Mucosa of rectum (tissue), 2 donors: ENCODE measurements around the gene MRC2.

Experiments used
- H3K27ac ChIP-seq, 2 donors: one replicate each; pipeline ENCODE4 v1.7.0; 2013; ENCODE audit warnings: inconsistent platforms in 2 of 2, low read depth in 2 of 2, low read length in 2 of 2
- H3K27me3 ChIP-seq, 2 donors: one replicate each; pipeline ENCODE4 v1.7.0; 2013; ENCODE audit warnings: low read length in 2 of 2; ENCODE audit not compliant: control insufficient read depth in 2 of 2, insufficient read depth in 2 of 2
- H3K36me3 ChIP-seq, 2 donors: one replicate each; pipeline ENCODE4 v1.7.0; 2013; ENCODE audit warnings: low read length in 2 of 2; ENCODE audit not compliant: control insufficient read depth in 2 of 2, insufficient read depth in 2 of 2
- H3K4me1 ChIP-seq, 2 donors: one replicate each; pipeline ENCODE4 v1.7.0; 2013; ENCODE audit warnings: low read length in 2 of 2, mild to moderate bottlenecking in 1 of 2; ENCODE audit not compliant: control insufficient read depth in 2 of 2, insufficient read depth in 2 of 2
- H3K4me3 ChIP-seq, 2 donors: one replicate each; pipeline ENCODE4 v1.7.0; 2013; ENCODE audit warnings: low read length in 2 of 2
- H3K9ac ChIP-seq, 2 donors: one replicate each; pipeline ENCODE4 v1.7.0; 2013; ENCODE audit warnings: low read length in 2 of 2, low read depth in 1 of 2, mild to moderate bottlenecking in 1 of 2
- H3K9me3 ChIP-seq, 2 donors: one replicate each; pipeline ENCODE4 v1.7.0; 2013; ENCODE audit warnings: low read length in 2 of 2; ENCODE audit not compliant: control insufficient read depth in 2 of 2
- donor health status: healthy.
- donor health status: Normal muscosa, but diverticular disease.

Gene MRC2

DNA sequence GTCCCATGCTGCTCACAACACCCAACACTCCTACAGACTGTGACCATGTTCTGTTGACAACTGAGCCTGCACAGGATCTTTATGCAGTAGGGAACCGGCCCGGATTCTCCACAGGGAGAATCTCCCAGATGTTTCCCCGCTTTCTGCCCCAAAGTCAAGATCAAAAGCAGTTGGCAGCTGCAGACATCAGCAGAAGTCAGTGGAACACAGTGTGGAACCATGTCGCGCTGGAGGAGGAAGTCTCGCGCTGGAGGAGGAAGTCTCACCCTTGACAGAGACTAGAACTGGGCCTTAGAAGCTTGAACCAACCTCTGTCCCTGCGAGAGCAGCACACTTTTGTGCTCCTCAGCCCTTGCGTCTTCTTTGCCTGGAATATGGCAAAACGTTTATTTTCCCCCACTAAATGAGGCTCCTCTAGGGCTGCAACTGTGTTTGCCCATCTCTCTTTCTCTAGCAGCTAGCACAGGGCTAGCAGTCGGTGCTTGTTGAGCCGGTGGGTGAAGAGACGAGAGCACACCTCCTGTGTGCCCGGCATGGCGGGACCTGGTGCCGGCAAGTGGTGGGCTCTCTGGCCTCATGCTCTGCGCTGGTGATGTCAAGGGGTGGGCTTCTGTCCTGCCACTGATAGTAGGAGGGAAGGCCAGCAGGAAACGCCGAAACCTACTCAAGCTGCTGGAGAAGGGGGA lies 2.1 kb upstream of the MRC2 start:
- Histone ChIP-seq H3K4me1 (peaks cover 0 to 8% of the 10 kb centered on the region in 2 donors), H3K4me3 (no peak overlapping the region), H3K27me3 (peaks cover 7 to 15% of the 10 kb centered on the region in 2 donors), H3K36me3 (no peaks in the 10 kb centered on the region), H3K9ac (no peak overlapping the region), H3K27ac (peak overlapping the region in 1 of 2 donors; percentile 6), H3K9me3 (no peaks in the 10 kb centered on the region)

DNA sequence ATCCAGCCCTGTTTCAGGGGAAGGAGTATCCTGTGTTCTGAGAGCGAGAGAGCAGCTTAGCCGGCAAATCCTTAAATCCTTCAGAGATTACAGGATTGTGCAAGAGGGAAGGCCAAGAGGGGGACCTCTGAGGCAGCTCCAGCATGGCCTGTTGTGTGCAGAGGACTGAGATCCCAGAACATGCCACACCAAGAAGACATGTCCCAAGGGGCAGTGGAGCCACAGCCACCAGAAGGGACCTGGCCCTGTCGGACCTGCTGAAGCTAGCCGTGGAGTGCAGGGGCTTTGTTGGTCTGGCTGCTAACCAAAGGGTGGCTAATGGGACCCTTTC lies 1.6 kb upstream of the MRC2 start:
- Histone ChIP-seq H3K27ac (no peak overlapping the region), H3K9me3 (no peaks in the 10 kb centered on the region), H3K36me3 (no peaks in the 10 kb centered on the region), H3K4me1 (peaks cover 0 to 8% of the 10 kb centered on the region in 2 donors), H3K9ac (no peak overlapping the region), H3K4me3 (no peak overlapping the region), H3K27me3 (peaks cover 7 to 15% of the 10 kb centered on the region in 2 donors)

DNA sequence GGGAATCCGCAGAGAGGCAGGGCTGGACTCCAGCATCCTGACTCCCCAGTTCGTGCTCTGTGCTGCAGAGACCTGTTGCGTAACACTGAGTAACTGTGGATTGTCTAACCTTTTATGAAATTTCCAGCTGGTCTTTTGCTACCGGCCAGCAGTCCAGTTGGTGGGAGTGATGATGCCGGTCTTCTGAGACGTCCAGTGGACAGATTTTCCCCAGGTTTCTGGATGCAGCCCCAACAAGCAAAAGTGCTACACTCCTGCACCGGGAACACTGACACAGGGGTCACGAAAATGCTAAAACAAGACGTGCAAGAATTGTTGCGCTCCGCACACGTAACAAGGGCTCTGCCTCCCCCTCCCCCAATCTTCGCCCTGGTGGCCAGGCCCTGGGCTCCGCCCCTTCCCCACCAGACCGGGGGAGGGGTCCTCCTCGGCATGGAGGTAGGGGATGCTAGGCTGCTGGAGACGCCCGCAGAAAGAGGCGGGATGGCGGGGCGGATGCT lies 701 bp upstream of the MRC2 start:
- Histone ChIP-seq H3K4me3 (peak overlapping the region; percentile 57 to 63), H3K27ac (peak overlapping the region; percentile 51 to 65), H3K9me3 (no peaks in the 10 kb centered on the region), H3K27me3 (peaks cover 7 to 15% of the 10 kb centered on the region in 2 donors), H3K9ac (no peak overlapping the region), H3K36me3 (no peaks in the 10 kb centered on the region), H3K4me1 (peaks cover 0 to 8% of the 10 kb centered on the region in 2 donors)

DNA sequence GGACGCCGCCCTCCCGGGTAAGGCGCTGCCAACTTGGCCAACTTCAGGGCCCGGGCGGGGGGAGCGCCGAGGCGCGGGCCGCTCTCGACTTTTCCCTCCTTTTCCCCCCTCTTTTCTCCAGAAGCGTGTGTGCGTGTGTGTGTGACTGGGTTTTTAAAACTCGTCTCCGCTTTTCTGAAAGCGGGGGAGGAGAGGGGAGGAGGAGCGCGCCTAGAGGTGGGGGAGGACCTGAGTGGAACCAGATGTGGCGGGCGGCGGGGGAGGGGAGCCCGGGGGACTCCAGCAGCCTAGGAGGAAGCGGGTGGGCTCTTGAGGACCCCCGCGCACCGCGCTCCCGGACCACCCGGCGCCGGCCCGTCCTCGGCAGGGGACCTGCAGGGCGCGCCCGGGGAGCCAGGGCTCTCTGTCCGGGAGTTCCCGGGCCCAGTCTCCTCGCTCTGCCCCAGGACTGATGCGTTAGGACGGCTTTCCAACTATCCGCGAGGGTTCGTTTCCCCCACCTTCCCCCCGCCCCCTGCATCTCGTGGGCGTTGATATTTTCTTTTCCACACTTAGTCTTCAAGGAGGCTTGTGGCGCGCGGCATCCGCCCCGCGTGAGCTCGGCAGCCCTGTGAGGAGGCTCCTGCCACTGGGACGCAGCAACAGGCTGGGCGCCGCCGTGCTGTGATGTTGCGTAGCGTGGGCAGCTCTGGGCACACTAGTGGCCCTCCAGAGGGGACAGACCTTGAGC lies 599 bp downstream of the MRC2 start:
- Histone ChIP-seq H3K27me3 (peaks cover 7 to 15% of the 10 kb centered on the region in 2 donors), H3K9me3 (no peaks in the 10 kb centered on the region), H3K4me1 (peaks cover 0 to 8% of the 10 kb centered on the region in 2 donors), H3K4me3 (peak overlapping the region; percentile 57 to 63), H3K36me3 (no peaks in the 10 kb centered on the region), H3K9ac (peak overlapping the region in 1 of 2 donors; percentile 5), H3K27ac (peak overlapping the region; percentile 51 to 65)

DNA sequence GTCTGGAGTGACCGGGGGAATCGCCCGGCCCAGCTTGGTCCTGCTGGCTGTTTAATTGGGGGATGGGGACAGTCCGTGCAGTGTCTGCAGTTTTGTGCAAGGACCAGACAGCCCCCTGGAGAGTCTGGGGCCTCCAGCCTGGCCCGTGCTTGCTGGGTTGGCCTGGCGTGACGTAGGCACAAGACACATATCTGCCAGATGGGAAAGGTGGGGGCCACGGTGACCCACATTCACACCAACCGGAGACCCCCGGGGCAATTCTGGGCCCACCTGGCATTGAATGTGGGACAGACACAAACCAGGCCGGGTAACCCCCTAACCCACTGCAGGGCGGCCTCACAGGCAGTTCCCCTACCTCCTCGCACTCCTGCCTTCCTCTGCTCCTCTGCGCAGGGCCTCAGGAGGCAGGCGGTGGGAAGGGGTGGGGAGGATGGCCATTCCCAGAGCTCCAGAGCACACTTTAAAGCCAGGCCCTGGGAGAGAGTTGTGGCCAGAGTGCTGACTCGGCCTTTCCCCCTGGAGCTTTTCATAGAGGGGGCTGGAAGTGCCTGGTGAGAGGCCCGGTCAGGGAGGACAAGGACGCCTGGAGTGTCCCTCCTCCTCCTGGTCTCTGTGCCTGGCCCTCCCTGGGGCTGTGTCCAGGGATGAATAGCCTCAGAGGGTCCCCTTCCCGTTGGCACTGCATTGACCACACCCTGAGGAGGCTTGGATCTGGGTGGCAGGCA lies 1.5 kb downstream of the MRC2 start:
- peaks cover 7 to 15% of the 10 kb centered on the region in 2 donors for H3K27me3 ChIP-seq
- no peaks in the 10 kb centered on the region for H3K9me3 ChIP-seq
- H3K4me1 ChIP-seq, result peaks cover 0 to 8% of the 10 kb centered on the region in 2 donors
- H3K27ac ChIP-seq, result peak overlapping the region in 1 of 2 donors; percentile 48
- no peaks in the 10 kb centered on the region for H3K36me3 ChIP-seq
- no peak overlapping the region for H3K4me3 ChIP-seq
- H3K9ac ChIP-seq, result no peak overlapping the region

DNA sequence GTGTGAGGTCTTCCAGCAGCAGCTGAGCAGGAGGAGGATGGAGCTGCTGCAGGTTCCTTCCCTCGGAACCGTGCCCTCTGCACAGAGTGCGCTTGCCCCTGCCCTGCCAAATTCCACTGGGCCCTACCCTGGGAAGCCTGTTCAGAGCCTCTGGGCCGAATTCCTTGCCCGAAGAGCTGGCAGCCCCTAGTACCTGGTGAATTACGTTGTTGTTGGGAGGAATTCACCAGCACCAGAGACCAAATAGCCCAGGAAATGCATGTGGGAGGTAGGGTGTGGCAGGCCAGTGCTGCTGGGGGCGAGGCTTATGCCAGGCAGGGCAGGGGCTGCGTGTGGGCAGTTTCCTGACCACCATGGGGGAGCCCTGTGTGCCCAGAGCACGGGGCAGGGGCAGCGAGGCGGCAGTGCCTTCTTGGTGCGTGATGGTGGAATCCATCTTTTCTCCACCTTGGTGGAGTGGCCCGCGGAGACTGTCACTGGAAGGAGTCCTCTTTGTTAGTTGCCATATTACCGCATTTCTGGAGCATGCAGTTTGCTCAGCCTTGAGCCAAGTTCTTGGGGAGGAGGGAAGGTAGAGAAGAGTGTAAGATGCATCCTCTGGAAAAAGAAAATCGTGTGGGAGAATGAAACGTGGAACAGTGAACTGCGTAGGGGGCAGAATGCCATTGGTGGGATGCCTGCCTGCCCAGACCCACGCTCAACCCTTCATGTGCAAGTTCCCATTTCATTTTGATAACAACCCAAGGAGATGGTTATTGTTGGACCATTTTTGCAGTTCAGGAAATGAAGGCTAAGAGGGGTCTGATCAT lies 2.3 kb downstream of the MRC2 start:
- Histone ChIP-seq H3K27me3 (peaks cover 7 to 15% of the 10 kb centered on the region in 2 donors), H3K4me1 (peaks cover 0 to 8% of the 10 kb centered on the region in 2 donors), H3K36me3 (no peaks in the 10 kb centered on the region), H3K4me3 (no peak overlapping the region), H3K27ac (no peak overlapping the region), H3K9me3 (no peaks in the 10 kb centered on the region), H3K9ac (no peak overlapping the region)

DNA sequence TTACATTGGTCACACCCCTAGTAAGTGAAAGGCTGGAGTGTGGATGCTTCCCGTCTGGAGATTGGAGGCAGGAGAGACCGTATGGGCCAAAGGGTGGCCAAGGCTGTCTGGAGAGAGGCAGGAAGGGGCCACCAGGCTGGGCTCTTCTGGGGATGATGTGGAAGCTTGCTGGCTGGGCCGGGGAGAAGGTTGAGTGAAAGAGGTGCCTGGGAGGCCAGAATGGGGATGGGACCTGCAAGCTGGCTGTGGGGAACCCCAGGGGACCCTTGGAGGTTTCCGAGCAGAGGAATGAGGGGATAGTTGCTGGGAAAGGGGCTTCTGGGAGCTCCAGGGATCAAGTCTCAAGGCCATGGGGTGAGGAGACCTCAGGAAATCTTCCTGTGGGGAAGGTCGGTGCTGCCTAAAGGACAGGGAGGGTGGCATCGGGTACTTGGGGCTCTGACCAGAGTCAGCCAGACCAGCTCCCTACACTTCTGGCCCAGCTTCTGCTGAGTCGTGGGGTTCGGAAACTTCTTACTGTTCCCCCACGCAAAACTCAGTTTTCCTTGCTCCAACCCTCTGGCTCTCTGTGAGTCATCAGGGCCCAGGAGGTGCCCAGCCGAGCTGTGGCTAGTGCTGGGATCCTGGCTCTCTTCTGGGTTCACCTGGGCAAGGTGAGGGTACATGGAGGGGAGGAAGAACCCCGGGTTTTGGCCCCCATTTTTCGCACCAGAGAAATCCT lies 3.1 kb downstream of the MRC2 start:
- Histone ChIP-seq H3K27me3 (peaks cover 7 to 15% of the 10 kb centered on the region in 2 donors), H3K36me3 (no peaks in the 10 kb centered on the region), H3K4me3 (no peak overlapping the region), H3K27ac (no peak overlapping the region), H3K4me1 (peaks cover 0 to 5% of the 10 kb centered on the region in 2 donors), H3K9me3 (no peaks in the 10 kb centered on the region), H3K9ac (no peak overlapping the region)

DNA sequence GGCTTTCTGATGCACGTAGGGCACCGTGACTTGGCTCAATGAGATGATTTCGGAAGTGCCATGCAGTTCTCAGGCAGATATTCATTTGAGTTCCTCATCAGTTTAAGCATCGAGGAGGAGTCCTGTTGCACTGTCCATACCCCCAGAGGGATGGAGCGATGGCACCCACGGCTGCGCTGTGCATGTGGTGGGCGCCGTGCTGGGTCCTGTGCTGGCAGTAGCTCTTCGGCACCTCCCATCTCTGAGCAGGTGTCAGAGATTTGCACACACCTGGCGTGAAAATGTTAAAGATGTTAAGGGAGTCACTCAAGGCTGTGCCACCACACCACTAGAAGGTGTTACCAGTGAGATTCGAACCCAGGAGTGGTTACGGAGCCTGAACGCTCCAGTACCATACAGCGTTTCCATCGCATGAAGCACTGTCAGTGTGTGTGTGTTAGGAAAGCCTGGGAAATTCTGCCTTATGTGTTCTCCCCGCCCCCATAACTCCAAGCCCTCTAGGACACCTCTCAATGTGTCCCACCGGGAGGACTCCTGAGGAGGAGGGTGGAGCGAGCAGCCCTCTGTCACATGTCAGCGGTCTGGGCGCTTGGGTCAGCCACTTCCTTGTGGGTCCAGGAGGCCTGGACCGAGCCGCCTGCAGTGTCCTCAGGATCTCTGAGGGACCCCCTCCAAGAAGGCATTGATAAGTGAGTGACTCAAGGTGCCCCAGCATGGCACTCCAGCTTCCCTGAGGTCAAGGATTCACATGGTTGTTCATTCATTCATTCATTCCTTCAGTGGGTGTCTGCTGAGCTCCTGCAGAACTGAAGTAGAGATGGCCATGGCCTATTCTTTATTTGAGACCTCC lies 3.8 kb downstream of the MRC2 start:
- Histone ChIP-seq H3K36me3 (no peaks in the 10 kb centered on the region), H3K4me1 (peaks cover 0 to 2% of the 10 kb centered on the region in 2 donors)

More for the DNA sequence above, 3.8 kb downstream of the MRC2 start:
- no peak overlapping the region for H3K4me3 ChIP-seq
- no peak overlapping the region for H3K27ac ChIP-seq
- no peaks in the 10 kb centered on the region for H3K9me3 ChIP-seq
- H3K9ac ChIP-seq, result no peak overlapping the region
- peaks cover 7 to 15% of the 10 kb centered on the region in 2 donors for H3K27me3 ChIP-seq
